GM04504 (cell line): ENCODE data around the gene CSPG5.

Experiments
- DNase-seq: peaks from one replicate; pipeline ENCODE4 v3.0.0-alpha.2; 2012; ENCODE audit warnings: low read depth

The CSPG5 gene

DNA sequence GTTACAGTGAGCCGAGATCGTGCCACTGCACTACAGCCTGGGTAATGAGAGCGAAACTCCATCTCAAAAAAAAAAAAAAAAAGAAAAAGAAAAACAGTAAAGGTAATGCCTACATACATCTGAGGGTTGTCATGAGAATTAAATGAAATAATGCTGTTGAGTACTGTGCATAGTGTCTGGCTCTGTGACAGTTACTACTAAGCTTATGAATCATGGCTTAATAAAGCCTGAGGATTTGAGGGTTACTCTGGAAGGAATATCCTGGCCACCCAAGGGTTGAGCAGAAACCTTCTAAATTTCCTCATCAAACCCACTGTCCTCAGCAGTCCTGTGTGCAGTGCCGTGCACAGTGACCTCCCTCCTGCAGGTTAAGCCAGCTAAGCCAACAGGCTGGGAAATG, 38.4 kb downstream of the CSPG5 start:
- DNase-seq = no peak

DNA sequence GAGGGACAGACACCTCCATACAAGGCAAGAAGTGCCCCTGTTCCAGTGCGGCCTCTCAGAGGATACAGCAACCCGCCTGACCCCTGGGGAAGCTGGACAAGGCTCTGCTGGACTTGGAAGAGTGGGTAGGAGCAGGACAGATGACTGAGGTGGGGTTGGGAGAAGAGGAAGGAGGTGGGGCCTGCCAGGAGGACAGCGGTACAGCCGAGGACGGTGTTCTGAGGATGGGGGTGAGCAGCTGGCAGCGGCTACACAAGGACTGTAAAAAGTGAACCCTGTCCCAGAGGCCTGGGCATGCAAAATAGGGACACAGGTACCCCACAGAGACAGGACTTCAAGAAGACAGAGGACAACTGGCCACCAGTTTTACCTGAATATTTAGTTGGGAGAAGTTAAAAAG, 41.7 kb downstream of the CSPG5 start:
- no peak for DNase-seq

DNA sequence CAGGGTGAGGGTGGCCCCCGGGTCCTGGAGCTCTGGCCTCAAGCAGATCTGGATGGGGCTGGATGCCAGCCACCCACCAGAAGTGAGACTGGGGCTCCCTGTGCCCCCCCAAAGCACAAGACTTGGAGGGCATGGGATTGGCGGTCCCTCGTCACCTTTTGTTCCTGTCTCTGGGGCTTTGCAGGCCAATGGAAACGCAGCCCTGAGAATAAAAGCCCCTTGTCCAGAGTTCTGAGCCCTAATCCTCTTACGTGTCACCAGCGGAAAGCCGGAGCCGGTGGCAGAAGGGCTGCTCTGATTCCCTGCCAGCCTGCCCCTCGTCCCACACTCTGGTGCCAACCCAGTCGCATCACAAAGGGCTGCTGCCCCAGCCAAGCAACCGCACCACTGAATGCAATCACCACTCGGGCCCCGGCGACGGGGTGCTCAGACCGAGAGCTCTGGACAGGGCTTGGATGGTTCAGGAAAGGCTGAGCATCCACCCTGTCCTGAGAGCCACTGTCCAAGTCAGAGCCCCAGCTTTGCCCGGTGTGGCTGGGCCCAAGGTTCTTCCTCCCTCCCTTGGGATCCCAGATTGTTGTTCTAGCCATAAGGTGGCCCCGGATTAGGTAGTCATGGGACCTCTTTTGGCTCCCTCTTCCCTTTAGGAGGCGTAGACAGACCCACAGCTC, 42.3 kb downstream of the CSPG5 start:
- no peak for DNase-seq

DNA sequence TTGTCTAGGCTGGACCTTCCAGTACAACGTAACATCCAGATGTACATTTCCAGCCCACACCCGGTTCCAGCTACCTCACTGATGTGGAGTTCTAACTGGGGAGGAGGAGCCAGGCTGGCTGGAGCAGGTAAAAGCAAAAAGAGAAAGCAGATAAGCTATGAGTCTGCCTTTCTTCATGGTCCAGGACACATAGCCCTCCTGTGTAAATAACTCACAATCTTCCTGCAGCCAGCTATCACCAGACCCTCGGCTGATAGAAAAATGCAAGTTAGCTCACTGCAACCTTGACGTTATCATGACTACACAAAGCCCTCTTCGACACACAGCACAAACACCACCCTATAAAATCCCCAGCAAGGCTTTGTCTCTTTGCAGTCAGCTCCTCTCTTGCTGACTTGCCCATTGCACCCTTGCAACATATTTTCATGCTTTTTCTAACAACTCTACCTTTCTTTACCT, 44.6 kb downstream of the CSPG5 start:
- no peak for DNase-seq

DNA sequence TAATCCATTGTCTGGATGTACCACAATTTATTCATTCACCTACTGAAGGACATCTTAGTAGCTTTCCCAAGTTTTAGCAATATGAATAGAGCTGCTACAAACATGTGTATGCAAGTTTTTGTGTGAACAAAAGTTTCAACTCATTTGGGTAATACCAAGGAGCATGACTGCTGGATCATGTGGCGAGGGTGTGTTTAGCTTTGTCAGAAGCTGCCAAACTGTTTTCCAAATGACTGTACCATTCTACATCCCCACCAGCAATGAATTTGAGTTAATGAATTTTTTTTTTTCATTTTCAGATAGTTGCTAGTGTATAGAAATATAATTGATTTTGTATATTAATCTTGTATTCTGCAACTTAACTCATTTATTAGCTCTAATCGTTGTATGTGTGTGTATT, 45.2 kb downstream of the CSPG5 start:
- DNase-seq = no peak

DNA sequence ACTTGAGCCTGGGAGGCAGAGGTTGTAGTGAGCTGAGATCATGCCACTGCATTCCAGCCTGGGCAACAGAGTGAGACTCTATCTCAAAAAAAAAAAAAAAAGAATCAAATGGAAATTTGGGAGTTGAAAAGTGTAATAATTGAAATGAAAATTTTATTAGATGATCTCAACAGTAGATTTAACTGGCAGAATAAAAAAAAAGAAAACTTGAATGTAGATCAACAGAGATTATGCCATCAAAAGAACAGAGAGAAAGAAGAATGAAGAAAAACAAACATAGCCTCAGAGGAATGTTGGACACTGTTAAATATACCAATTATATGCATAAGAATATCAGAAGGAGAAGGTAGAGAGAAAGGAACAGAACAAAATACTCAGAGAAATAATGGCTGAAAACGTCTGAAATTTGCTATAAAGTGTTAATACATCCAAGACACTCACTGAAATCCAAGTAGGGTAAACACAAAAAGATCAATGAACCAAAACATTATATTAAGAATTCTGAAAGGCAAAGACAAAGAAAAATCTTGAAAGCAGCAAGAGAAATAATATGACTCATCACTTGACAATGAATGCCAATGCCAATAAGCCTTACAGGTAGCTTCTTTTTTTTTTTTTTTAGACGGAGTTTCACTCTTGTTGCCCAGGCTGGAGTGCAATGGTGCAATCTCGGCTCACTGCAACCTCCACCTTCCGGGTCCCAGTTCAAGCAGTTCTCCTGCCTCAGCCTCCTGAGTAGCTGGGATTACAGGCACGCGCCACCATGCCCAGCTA, 50.5 kb downstream of the CSPG5 start:
- no peak for DNase-seq

DNA sequence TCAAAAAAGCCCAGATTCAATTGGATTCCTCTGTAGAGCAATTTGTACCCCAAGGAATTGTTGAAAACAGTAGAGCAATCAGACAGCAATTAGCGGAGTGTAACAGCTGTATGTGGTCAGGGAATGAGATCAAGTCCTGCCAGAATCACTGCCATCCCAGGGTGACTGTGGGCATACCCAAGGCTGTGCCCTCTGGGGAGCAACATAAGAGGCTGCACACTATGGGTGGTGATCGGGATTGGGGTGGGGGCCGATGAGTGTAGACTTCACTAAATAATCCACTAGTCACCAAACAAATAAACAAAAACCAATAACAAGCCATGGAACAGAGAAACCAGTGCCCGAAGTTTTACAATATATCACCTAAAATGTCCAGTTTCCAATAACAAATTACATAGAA, 53.0 kb downstream of the CSPG5 start:
- DNase-seq = no peak

DNA sequence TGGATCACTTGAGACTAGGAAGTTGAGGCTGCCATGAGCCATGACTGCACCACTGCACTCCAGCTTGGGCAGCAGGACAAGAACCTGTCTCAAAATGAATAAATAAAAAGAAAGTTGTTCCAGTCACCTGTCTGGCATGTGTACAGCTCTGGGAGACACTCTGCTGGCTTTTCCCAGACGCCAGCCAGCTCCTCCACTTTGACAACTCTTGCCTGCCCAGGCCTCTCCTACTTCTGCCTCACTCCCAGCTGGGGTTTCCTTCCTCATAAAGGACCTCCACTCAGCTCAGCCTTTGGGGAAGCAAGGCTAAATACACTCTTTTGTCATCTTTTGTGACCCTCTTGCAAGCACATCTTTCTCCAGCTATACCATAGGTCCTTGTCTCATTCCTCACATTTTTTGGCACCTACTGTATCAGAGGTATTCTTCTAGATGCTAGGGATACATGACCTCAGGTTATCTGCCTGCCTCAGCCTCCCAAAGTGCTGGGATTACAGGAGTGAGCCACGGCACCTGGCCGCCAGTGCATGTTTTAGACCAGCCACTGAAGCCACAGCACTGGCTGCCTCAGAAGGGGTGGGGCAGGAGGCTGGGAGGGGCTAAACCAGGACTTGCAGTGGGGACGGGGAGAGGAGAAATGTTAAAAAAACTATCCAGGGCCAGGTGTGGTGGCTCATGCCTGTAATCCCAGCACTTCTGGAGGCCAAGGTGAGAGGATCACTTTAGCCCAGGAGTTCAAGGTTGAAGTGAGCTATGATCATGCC, 55.2 kb downstream of the CSPG5 start:
- no peak for DNase-seq

DNA sequence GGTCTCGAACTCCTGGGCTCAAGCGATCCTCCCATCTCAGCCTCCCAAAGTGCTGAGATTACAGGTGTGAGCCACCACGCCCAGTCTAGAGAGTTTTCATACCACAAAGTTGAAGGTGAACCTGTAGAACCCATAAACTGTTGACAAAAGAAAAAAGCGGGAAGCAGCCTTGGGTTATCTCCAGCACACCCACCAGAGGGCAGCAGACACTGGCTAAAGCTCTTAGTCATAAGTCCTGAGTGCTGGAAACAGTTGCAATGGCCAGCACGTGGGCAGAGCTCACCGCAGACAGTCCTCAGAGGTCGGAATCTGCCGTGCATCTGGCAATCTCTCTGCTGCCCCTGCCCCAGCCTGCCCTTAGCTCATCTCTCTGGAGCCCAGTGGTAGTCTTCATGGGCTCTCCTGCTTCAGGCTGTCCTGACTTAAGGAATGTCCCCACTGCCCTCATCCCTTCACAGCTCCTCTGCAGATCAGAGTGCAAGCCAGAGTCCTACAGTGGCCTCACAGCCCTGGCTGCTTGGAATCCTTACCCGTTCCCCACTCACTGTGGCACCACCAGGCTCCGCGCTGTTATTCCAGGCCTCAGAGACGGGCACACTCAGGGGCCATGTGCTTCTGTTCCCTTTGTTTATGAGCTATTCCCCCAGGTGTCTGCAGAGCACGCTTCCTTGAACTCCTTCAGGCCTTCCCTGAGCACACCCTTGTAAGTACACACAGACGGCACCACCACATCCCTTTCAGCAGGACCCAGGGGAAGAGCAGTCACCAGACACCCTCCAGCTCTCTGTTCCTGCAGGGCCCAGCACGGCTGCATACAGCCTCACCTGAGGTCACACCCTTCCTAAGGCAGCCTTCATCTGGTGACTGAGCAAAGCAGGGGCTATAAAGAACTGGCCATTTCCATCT, 56.3 kb downstream of the CSPG5 start:
- DNase-seq = peak; percentile 61

DNA sequence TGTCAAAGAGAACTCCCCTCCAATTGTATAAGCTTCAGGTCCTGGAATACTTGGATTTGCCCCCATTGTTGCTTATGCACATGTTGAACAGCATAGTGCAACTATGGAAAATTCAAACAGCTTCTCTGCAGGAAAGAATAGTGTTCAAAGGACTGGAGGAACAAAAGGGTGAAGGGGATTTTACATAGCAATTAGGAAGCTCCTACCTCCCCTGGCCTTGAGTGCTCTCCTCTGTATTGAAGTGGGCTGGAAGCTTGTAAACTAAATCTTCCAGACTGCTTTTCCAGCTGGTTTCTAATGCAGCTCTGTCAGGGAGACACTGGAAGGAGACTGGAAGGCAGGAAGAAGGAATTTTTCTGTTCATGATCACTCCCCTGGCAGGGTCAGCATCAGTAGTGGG, 57.9 kb downstream of the CSPG5 start:
- no peak for DNase-seq

DNA sequence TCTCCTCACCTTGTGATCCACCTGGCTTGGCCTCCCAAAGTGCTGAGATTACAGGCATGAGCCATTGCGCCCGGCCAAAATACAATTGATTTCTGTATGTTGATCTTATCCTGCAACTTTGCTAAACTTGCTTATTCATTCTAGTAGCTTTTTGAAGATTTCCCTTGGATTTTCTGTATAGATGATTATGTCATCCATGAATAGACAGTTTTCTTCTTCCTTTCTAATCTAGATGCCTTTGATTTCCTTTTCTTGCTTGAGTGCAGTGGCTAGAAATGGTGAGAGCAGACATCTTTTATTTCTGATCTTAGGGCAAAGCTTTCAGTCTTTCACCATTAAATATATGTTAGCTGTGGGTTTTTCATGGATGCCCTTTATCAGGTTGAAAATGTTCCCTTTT, 60.7 kb downstream of the CSPG5 start:
- no peak for DNase-seq

DNA sequence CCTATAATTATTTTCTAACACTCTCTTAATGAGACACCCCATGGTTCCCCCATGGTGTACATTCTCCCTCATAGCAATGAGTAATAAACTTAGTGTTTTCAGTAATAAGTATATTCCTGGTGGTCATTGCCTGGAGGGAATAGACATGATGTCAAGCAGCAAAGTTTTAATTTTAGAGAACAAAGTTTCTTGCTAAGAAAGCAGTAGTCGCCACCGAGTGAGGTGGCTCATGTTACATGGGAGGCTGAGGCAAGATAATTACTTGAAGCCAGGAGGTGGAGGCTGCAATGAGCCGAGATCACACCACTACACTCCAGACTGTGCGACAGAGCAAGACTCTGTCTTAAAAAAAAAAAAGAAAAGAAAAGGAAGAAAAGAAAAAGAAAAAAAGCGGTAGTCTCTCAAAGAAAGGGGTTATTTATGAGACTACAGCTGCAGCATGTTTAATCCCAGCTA, 62.8 kb downstream of the CSPG5 start:
- DNase-seq = no peak

DNA sequence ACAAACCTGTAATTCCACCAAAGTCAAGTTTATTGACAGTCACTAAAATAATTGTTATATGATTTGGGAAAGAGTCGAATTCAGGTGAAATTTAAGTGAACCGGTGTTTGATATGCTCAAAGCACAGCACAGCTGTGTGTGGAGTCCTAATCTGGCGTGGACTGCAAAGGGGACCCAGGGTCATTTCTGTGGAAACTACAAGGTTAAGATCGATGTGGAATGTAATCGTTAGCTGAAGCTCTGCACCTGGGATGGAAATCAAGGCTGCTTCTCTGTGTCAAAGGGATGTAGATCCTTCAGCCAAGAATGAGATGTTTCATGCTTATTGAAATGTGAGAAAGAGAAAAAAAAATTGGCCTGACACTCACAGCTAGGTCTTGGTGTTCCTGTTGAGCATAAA, 63.6 kb downstream of the CSPG5 start:
- no peak for DNase-seq

DNA sequence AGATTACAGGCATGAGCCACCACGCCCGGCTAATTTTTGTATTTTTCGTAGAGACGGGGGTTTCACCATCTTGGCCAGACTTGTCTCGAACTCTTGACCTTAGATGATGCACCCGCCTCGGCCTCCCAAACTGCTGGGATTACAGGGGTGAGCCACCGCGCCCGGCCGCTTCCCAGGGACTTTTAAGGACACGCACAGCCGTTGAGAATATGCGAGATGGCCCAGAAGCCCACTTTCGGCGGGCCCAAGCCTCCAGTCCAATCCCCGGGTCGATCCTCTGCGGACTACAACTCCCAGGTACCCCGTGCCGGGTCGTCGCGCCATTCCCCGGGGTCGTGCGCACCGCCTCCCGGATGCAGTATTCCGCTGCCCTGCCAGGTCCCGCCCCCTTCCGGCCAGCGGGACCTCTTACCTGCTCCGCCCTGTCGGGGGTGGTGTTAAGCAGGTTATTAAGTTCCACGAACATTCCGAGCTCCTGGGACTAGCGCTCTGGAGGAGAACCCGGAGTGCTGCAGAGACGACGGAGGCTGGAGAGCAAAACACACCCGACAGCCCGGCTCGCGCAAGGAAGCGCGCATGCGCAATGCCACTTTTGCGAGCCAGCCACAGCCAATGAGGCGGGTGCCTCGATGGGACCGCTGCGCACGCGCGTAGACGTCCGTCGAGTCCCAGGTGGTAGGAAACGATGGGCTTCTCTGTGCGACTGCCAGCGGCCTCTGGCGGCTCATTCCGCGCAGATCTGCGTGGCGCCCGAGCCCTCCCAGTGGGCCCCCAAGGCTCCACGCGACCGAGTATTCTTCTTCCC, 65.3 kb downstream of the CSPG5 start, which contains the start of gene ELP6:
Gene ELP6, minus strand, starts transcription at position 588 of the 805 bp plus-strand sequence. Its CDS starts 122 bp downstream, at position 466.
- DNase-seq = peak; percentile 87

DNA sequence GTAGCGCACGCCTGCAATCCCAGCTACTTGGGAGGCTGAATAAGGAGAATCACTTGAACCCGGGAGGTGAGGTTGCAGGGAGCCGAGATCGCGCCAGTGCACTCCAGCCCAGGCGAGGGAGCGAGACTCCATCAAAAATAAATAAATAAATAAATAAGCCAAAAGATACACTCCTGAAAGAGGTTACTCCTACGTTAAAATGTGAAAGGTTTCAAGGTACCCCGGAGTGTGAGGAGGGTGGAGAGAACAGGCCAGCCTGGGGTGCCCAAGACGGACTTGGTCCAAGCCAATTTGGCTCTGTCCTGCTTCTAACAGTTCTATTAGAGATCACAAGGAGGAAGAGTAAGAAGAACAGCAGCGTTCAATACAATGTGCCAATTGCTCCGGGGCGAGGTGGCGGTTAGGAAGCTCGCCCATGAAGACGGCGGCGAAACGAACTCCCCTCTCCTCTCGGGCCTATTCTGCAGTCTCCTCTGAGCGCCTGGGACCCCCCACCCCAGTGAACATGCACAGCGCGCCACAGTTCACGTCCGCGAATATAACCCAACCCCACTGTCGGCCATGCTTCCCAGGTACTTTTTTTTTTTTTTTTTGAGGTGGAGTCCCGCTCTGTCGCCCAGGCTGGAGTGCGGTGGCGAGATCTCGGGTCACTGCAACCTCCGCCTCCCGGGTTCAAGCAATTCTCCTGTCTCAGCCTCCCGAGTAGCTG, 66.1 kb downstream of the CSPG5 start:
- no peak for DNase-seq
